ENCODE results near the gene RALGDS. TPM values are rescaled to one million over a fixed set of nuclear protein-coding genes. Genes with fewer than 3 reads are reported as not detected.
"Not testable (repeated sequence)": the region's sequence is repeated elsewhere in the genome, so short reads cannot be mapped to it uniquely, and the experiment has no call there.

The RALGDS gene
- 4.7 TPM for total RNA-seq

DNA sequence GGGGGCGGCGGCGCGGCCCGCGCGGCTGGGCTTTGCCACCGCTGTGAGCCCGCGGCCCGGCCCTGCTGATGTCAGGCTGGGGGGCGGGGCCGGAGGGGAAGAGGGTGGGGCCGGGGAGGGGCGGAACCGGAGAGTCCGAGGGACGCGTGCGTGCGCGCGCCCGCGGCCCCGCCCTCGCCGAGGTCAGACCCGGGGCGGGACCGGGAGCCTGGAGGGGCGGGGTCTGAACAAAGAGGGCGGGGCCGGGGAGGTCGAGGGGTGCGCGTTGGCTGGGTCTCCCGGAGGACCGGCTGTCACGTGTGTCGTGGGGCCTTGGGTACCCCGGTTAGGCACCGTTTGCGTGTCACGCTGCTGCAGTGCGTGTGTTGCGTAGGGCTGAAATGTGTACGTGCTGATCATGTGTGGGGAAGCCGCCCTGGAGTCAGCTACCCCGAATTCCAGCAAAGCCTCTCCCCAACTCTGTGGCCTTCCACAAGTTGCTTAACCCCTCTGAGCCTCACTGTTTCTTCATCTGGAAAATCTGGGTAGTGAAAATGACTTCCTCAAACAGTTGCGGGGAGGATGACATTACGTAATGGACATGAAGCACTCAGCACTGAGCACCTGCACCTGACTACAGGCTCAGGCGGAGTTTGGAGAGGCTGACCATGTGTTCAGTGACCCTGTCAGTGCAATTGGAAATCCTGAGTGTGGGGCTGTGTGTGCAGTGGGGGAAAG is at the start of gene RALGDS:
TSS of gene RALGDS (minus strand) at position 43 of the 717 bp plus-strand sequence. CDS start 86 bp downstream, outside the sequence.
- peak; percentile 89 for DNase-seq (ENCODE audit: low spot score)
- peak; percentile 90 for ATAC-seq

DNA sequence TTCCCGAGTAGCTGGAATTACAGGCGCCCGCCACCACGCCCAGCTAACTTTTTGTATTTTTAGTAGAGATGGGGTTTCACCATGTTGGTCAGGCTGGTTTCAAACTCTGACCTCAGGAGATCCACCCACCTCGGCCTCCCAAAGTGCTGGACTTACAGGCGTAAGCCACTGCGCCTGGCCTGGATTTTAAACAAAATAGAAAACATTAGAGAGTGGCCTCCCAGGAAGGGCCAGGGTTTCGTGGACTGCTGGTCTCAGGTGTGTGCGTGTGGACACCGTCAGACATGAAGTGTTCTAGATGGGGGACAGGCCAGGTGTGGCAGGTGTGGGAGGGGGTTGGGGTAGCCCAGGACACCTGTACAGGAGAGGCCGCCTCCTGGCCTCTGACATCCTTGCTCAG is 49.7 kb upstream of the RALGDS start:
- no peak for DNase-seq (ENCODE audit: low spot score)
- ATAC-seq: no peak

DNA sequence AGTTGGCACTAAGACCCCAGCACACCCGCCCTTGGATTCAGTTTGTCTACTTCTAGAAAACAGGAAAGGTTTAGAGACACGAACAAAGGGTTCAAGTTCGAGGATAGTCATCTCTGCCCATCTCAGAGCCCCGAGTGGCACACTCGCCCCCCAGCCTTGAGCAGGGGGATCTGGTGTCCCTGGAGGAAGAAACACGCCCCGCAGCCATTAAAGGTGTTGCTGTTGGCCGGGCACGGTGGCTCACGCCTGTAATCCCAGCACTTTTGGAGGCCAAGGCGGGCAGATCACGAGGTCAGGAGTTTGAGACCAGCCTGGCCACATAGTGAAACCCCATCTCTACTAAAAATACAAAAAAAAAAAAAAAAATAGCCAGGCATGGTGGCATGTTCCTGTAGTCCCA is 48.6 kb upstream of the RALGDS start:
- not testable (repeated sequence) for DNase-seq (ENCODE audit: low spot score); ATAC-seq

DNA sequence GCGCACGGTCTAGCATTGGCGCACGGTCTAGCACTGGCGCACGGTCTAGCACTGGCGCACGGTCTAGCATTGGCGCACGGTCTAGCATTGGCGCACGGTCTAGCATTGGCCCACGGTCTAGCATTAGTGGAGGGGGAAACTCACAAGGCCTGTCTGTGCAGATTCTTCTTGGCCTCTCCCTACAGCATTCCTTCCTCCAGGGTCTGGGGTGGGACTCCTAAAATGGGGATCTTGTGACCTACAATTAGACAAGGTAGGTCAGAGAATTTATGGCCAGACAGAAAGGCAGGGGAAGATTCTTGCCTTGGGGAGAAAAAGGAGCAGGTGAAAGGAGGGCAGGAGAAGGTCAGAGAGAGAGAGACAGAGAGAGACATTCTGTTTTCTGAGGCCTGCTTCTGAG is 48.1 kb upstream of the RALGDS start:
- no peak for ATAC-seq
- no peak for DNase-seq (ENCODE audit: low spot score)

DNA sequence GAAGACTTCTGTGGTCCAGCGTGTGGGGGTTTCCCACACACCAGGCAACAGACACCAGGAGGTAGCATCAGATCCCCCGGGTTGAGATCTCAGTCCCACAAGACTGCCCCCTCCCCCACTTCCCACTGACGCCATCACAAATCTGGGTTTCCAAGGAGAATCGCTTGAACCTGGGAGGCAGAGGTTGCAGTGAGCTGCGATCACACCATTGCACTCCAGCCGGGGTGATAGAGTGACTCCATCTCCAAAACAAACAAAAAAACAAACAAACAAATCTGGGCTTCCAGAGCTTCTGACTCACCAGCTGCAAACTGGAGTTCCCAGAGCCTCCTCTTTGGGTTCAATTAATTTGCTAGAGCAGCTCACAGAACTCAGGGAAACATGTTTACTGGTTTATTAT is 47.4 kb upstream of the RALGDS start:
- ATAC-seq: no peak
- no peak for DNase-seq (ENCODE audit: low spot score)

DNA sequence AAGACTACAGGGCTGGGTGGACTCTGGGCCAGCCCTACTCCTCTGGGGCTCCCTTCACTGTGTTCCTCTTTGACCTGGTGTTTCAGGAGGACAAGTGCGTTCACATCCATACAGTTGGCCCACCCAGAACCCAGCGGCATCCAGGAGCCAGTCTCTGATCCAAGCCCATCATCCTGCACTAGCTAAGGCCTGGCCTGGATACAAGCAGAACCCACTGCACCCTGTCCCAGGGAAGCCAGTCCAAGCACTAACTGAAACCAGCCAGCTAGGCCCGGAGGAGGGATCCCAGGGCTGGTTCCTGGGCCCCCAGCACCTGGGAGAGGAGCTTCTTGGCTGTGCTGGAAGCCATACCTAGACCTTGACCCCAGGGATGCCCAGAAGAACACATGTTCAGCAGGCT is 46.7 kb upstream of the RALGDS start:
- DNase-seq (ENCODE audit: low spot score) (no peak), ATAC-seq (no peak)

DNA sequence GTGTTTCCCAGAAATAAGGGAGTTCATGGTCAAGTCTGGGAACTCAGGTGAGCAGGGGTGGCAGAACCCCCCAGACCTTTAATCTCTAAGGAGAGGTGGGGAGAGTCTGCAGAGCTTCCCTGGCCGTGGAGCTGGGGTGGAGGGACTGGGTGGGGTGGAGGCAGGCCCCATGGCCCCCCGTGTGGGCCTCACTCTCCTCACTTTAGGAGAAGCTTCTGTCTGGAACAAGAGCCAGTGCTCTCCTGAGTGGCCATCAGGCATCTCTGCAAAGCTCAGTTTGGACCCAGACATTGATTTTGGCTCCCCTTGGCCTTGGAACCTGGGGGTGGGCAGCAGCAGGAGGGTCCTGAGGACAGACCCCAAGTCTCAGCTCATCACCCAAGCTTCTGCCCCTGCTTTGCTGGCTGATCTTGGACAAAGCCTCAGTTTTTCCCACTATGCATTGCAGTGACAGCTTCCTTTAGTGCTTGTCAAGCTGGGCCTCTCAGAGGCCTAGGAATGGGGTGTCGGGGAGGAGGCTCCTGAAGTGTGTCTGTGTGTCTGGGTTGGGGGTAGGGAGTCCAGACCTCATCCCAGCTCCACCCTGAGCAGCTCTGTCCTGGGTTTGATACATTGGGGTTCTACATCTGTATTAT is 46.2 kb upstream of the RALGDS start:
- no peak for DNase-seq (ENCODE audit: low spot score)
- no peak for ATAC-seq

DNA sequence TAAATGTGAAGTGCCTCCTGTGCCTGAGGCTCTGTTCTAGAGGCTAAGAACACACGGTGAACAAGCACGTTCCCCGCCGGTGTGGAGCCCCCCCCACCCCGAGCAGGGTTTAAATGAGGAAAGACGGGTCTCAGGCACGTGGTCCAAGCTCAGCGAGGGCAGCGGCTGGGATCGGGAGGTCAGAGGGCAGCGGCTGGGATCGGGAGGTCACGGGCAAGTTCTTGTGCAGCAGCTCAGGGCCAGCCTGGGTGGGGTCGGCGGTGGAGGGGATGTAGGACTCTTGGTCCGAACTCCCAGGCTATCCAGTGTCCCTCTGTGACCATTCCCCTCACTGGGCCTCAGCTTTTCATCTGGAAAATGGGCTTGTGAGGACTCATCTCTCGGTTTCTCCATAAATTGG is 45.4 kb upstream of the RALGDS start:
- DNase-seq (ENCODE audit: low spot score) (no peak), ATAC-seq (no peak)

DNA sequence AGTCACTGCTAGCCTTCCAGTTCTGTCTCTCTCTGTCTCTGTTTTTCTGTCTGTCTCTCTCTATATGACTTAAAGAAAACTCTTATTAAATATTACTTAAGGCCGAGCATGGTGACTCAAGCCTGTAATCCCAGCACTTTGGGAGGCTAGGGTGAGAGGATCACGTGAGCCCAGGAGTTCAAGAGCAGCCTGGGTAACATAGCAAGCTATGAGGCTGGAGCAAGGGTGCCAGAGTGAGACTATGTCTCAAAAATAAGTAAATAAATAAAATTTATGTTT is 44.4 kb upstream of the RALGDS start:
- DNase-seq (ENCODE audit: low spot score) (no peak), ATAC-seq (no peak)

DNA sequence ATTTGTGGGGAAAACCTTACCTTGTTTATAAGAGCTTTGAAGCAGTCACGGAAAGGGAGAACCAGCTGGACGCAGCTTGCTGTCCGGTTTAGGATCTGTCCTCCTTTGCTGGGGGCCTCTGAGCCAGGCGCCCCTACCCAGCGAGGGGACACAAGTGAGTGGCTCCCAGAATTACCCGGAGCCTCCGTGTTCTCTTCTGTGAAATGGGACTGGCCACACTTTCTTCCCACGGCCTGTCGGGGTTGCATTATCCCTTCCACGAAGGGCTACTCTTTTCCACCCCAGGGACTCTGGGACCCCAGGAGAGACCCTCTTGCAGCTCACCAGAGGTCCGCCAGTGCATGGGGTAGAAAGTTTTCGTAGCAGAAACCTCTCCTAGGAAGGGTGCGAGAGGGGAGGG is 43.2 kb upstream of the RALGDS start:
- ATAC-seq (no peak), DNase-seq (ENCODE audit: low spot score) (no peak)

DNA sequence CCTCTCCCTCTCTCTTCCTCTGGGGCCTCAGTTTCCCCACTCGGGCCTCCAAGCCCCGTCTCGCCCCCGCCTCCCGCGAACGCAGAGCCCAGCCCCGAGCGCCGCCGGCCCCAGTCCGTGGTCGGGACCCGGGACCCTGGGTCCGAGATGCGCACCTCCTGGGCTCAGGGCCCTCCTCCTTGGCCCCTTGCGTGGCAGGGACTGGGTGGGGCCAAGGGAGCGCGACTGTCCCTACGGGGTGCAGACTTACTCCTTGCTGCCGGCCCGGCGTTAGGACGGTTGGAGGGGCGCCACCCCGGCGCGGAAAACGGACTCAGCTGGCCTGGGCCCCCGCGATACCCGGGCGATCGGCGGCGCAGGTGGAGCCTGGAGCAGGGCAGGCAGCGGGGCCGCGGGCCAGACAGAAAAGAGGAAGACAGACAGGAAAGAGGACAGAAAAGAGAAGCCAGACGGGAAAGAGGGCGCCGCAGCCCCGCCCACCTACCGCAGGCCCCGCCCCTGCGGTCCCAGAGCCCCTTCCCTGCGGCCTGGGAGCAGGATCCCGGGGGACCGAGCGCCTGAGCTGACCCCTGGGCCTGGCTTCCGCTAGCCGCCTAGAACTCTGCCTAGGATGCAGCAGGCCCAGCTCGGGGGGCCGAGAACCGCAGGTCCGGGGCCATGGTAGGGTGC is 42.6 kb upstream of the RALGDS start, which contains the start of gene GBGT1:
TSS of gene GBGT1 (minus strand) at position 411 of the 669 bp plus-strand sequence. CDS start 1,502 bp downstream, outside the sequence.
- ATAC-seq (peak; percentile 58), DNase-seq (ENCODE audit: low spot score) (peak; percentile 68)

DNA sequence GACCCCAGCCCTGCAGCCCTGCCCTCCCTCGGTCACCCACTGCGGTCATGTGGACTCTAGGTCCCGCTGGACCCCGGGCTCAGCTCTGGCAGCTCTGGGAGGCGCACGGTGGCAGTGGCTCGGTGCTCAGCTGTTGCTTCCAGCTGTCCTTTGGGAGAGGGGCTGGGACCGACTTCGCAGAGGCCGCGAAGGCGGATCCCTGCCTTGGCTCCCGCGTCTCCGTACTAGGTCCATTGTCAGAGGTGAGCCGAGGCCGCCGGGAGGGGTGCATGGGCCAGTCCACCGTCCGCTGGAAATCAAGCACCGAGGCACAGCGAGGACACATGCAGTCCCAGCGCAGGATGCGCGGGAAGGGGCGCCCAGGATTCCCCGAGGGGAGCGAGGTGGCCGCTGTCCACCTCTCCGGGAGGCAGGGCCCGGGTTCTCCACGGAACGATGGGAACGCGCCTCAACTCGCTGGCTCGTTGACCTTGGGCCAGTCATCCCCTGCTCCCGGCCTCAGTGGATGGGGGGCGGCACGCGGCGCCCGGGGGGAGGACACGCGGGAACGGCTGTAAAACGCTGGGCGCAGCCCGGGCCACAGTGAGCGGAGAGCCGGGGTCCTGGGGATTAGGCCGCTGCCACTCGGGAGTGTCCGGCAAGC is 41.9 kb upstream of the RALGDS start:
- DNase-seq (ENCODE audit: low spot score): no peak
- ATAC-seq: no peak

DNA sequence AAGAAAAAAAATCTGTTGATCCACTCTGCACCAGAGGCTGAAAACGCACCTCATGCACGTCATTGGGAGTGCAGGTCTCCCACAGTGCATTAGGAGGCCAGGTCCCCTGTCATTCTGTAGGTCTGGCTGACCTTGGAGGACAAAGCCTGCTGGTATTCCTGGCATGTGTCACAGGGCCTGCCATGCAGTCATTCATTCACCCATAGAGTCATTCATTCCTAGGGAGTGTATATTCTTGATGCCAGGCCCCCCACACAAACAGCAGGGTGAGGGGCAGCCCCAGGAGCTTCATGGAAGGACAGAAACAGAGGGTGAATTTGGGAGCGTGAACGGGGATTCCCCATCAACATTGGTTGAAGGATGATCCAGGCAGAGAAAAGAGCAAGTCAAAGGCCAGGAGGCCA is 40.5 kb upstream of the RALGDS start:
- DNase-seq (ENCODE audit: low spot score) (no peak), ATAC-seq (no peak)

DNA sequence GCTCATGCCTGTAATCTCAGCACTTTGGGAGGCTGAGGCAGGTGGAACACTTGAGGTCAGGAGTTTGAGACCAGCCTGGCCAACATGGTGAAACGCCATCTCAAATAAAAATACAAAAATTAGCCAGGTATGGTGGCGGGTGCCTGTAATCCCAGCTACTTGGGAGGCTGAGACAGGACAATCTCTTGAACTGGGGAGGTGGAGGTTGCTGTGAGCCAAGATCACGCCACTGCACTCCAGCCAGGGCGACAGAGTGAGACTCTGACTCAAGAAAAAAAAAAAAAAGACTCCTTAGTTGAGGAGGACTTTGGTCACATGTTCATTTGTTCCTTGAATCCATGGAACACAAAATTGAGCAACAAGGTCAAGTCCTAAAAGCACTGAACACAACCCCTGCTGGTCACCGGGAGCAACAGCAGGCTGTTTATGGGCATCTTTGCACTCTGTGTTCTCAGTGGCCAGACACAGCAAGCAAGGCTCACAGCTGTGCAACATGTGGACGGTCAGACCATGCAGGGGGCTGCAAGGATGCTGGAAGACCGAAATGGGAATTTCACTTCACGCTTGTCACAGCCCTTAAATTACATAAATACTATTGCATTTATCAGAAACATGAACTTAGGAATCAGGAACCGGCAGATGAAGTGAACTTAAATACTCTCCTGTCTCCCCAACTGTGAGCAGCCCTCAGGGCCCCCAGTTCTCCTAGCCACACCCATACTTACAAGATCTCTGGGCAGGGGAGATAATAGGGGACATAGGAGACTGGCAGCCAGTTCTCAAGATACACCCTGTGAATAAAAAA is 39.9 kb upstream of the RALGDS start:
- ATAC-seq: peak; percentile 91
- no peak for DNase-seq (ENCODE audit: low spot score)

DNA sequence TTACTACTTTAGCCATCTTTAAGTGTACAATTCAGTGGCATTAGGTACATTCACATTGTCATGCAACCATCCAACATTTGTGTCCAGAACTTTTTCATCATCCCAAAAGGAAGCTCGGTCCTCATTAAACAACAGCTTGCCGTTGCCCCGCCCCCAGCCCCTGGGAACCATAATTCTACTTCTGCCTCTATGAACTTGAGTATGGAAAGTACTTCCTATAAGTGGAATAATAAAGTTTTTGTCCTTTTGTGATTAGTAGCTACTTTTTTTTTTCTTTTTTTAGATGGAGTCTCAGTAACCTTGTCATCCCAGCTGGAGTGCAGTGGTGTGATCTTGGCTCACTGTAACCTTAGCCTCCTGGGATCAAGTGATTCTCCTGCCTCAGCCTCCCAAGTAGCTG is 37.7 kb upstream of the RALGDS start:
- ATAC-seq (no peak), DNase-seq (ENCODE audit: low spot score) (no peak)

DNA sequence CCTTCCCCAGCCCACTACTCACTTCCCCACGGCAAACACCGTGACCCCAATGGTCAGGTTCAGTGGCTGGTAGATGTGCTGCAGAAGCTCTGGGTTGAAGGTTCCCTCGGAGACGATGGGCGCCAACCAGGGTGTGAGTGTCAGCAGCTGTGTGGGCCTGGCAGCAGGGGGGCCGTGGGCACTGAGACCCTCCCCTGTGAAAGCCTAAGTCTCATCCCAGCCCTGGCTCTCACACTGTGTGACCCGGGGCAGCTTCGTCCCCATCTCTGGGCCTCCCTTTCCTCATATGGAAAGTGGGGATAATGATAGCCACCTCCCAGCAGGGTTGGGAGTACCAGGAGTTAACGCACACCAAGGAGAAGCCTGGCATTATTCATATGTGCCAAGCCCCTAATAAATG is 34.1 kb upstream of the RALGDS start:
- ATAC-seq (no peak), DNase-seq (ENCODE audit: low spot score) (no peak)

DNA sequence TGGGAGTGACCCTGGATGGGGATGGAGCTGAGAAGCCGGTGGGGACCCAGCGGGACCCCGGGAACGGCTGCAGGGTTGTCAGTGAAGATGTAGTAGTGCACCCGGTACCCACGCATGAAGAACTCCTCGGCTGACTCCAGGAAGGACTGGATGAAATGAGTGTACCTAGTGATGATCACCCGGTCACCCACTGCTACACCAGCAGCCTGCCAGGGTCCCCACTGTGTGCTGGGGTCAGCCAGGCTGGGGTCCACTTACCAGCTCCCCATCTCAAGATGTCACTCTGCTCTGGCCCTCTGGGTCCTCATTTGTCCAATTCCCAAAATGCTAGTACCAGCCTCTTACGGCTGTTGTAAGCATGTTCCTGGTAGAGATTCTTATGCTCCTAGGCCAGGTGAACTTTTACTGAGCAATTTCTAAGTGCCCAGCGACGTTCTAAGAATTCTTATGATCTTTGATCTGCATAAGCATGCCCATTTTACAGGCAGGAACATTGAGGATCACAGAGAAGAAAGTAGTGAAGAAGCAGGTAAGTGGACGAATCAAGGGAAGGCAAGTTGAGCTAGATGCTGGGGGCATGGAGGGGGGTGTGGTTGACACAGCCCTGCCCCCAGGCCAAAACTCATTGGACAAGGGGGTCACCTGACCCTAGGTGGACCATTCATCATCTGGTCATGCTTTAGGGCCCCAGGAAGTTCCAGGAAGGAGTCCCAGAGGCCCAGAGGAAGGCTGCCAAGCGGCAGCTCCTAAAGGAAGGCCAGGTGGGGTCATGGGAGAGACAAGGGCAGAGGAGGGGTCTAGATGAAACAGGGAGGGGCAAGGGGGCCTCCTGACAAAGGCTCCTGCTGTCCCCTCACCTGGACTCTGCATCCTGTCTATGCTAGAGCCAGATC is 33.3 kb upstream of the RALGDS start:
- ATAC-seq: no peak

DNA sequence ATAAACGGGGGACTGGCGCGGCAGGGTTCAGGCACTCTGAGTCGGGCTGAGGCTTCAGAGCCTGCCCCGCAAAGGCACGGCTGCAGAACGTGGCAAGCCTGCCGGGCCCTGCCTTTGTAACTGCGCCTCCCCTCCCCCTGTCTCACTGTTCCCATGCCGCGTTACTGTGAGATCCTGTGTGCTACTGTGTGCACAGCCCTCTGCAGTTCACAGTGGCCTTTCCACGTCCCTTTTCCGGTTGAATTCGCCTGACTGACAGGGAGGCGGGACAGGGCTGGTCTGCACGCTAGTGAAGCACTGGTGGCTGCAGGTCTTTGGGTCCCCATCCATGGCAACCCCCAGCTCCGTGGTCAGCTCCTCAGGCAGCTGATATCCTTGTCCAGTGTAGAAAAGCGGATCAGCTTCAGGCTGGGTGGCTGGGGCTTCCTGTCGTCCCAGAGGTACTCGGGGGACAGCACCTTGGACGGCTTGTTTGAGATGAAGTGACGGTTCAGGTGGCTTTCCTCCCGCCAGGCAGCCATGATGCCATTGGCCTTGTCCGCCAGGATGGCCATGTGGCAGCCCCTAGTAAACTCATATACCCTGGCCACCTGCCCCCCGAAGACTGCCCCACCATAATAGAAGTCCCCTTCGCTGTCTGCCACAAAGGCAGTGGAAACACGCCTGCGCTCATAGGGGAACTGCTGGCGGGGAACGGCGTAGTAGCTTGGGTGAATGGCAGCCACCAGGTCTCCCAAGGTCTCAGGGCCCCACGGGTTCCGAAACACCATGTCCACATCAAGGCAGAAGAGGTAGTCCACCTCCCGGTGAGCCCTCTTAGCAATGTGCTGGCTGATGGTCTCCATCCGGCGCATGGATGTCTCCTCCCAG is 32.4 kb upstream of the RALGDS start:
- DNase-seq (ENCODE audit: low spot score) (no peak), ATAC-seq (no peak)

More for the DNA sequence above, 33.3 kb upstream of the RALGDS start:
- no peak for DNase-seq (ENCODE audit: low spot score)
